DND-41 (cell line): ENCODE results near the gene TMED6.

ENCODE experiments used
- ATAC-seq: fragments of 200-7000 bp; cut with Tn5 transposase; 3 replicates; pipeline ENCODE4 v1.9.1; 2021; ENCODE audit warnings: low read depth; ENCODE audit not compliant: insufficient read depth
- DNase-seq: peaks from one replicate; pipeline ENCODE4 v3.0.0-alpha.2; 2020
- H2AFZ ChIP-seq: 2 replicates; pipeline ENCODE4 v1.6.0; 2012; ENCODE audit warnings: low read depth, low read length
- H3K27ac ChIP-seq: 2 replicates; pipeline ENCODE4 v1.5.1; 2012; ENCODE audit warnings: low read length, inconsistent platforms
- H3K27me3 ChIP-seq: fragments of 200-600 bp; sonication (generic); 2 replicates; pipeline ENCODE4 v1.6.0; 2012; ENCODE audit warnings: low read length, mild to moderate bottlenecking, inconsistent platforms; ENCODE audit not compliant: insufficient read depth, poor library complexity
- H3K36me3 ChIP-seq: 2 replicates; pipeline ENCODE4 v1.5.1; 2012; ENCODE audit warnings: low read length, inconsistent platforms; ENCODE audit not compliant: insufficient read depth
- H3K4me1 ChIP-seq: 2 replicates; pipeline ENCODE4 v1.5.1; 2012; ENCODE audit warnings: mild to moderate bottlenecking, low read length; ENCODE audit not compliant: insufficient read depth
- H3K4me2 ChIP-seq: 2 replicates; pipeline ENCODE4 v1.6.0; 2012; ENCODE audit warnings: mild to moderate bottlenecking, moderate library complexity, low read length, inconsistent platforms; ENCODE audit not compliant: insufficient read depth
- H3K4me3 ChIP-seq, 2 experiments: fragments of 200-600 bp in 1 of 2; shearing (Covaris generic) in 1 of 2; 2 replicates each; pipeline ENCODE4 v1.5.1; 2012 to 2016; ENCODE audit warnings: inconsistent platforms in 2 of 2, low read length in 2 of 2, mild to moderate bottlenecking in 2 of 2, low read depth in 1 of 2, moderate library complexity in 1 of 2
- H3K79me2 ChIP-seq: 2 replicates; pipeline ENCODE4 v1.6.0; 2012; ENCODE audit warnings: low read length, inconsistent platforms; ENCODE audit not compliant: insufficient read depth
- H3K9ac ChIP-seq: 2 replicates; pipeline ENCODE4 v1.6.0; 2012; ENCODE audit warnings: low read depth, mild to moderate bottlenecking, inconsistent platforms, low read length, moderate library complexity
- H3K9me3 ChIP-seq: 2 replicates; pipeline ENCODE4 v1.5.1; 2012; ENCODE audit warnings: low read length, moderate library complexity, mild to moderate bottlenecking, inconsistent platforms; ENCODE audit not compliant: insufficient read depth, severe bottlenecking
- H4K20me1 ChIP-seq: 2 replicates; pipeline ENCODE4 v1.6.0; 2012; ENCODE audit warnings: low read length; ENCODE audit not compliant: insufficient read depth
- CTCF ChIP-seq: IDR thresholded peaks from 2 replicates; pipeline ENCODE4 v1.5.1; 2012; ENCODE audit warnings: borderline replicate concordance, low read length, moderate library complexity, mild to moderate bottlenecking; ENCODE audit not compliant: poor library complexity, severe bottlenecking; ENCODE audit errors: extremely low read depth
- EZH2 ChIP-seq: IDR thresholded peaks from 3 replicates; pipeline ENCODE4 v1.6.1; 2012; ENCODE audit warnings: borderline replicate concordance, low read depth, mild to moderate bottlenecking, moderate library complexity, low read length, inconsistent platforms; ENCODE audit not compliant: severe bottlenecking

TMED6 gene

GRCh38 chr16:69373019-69373418 is 21.4 kb upstream of the TMED6 start:
- TF ChIP-seq EZH2 (no peak), CTCF (no peak)
- H3K27ac ChIP-seq: no peak overlapping the region

GRCh38 chr16:69371564-69371963 is 20.0 kb upstream of the TMED6 start:
- Histone ChIP-seq H2AFZ (no peak overlapping the region), H3K4me2 (no peak overlapping the region), H3K27ac (no peak overlapping the region), H4K20me1 (0 out of 2 replicates have a peak, but pooled peaks cover 4% of the 10 kb centered on the region), H3K27me3 (no peaks in the 10 kb centered on the region), H3K9ac (no peak overlapping the region), H3K9me3 (no peaks in the 10 kb centered on the region), H3K36me3 (peaks cover 86% of the 10 kb centered on the region), H3K79me2 (peaks cover 27% of the 10 kb centered on the region; the same call in 1 of the 2 replicates), H3K4me3 (no peak overlapping the region), H3K4me1 (no peaks in the 10 kb centered on the region)
- no peak for DNase-seq
- no peak for ATAC-seq
- TF ChIP-seq EZH2 (no peak), CTCF (no peak)

More at GRCh38 chr16:69373019-69373418, 21.4 kb upstream of the TMED6 start:
- H3K4me1 ChIP-seq: no peaks in the 10 kb centered on the region
- H2AFZ ChIP-seq: no peak overlapping the region
- H3K4me3 ChIP-seq: no peak overlapping the region
- H3K9ac ChIP-seq: no peak overlapping the region
- no peak for ATAC-seq
- no peaks in the 10 kb centered on the region for H3K27me3 ChIP-seq
- 0 out of 2 replicates have a peak, but pooled peaks cover 4% of the 10 kb centered on the region for H4K20me1 ChIP-seq
- peaks cover 83% of the 10 kb centered on the region for H3K36me3 ChIP-seq
- no peak for DNase-seq
- H3K9me3 ChIP-seq: no peaks in the 10 kb centered on the region
- H3K79me2 ChIP-seq: peaks cover 32% of the 10 kb centered on the region
- no peak overlapping the region for H3K4me2 ChIP-seq

- H3K4me2 ChIP-seq: no peak overlapping the region
- H3K79me2 ChIP-seq: peaks cover 14% of the 10 kb centered on the region; the same call in 1 of the 2 replicates
- H3K27me3 ChIP-seq: no peaks in the 10 kb centered on the region
- no peak for TF ChIP-seq EZH2
- TF ChIP-seq CTCF: no peak
- peaks cover 95% of the 10 kb centered on the region for H3K36me3 ChIP-seq
- H4K20me1 ChIP-seq: peaks cover 18% of the 10 kb centered on the region; the same call in 1 of the 2 replicates
- ATAC-seq (no peak), DNase-seq (no peak)
- no peak overlapping the region for H2AFZ ChIP-seq
- H3K4me1 ChIP-seq: no peaks in the 10 kb centered on the region
- H3K4me3 ChIP-seq: no peak overlapping the region
- no peaks in the 10 kb centered on the region for H3K9me3 ChIP-seq
- H3K9ac ChIP-seq: no peak overlapping the region
- no peak overlapping the region for H3K27ac ChIP-seq
These were observed 17.3 kb upstream of the TMED6 start for GRCh38 chr16:69368866-69369265.
